ENCODE measurements around the gene POMT1. TPM values are rescaled to one million over a fixed set of nuclear protein-coding genes. Genes with fewer than 3 reads are reported as not detected.
"Not testable (repeated sequence)": the region's sequence is repeated elsewhere in the genome, so short reads cannot be mapped to it uniquely, and the experiment has no call there.

The POMT1 gene
- total RNA-seq, 1 donor from 2014 or later: 15.7 TPM

DNA sequence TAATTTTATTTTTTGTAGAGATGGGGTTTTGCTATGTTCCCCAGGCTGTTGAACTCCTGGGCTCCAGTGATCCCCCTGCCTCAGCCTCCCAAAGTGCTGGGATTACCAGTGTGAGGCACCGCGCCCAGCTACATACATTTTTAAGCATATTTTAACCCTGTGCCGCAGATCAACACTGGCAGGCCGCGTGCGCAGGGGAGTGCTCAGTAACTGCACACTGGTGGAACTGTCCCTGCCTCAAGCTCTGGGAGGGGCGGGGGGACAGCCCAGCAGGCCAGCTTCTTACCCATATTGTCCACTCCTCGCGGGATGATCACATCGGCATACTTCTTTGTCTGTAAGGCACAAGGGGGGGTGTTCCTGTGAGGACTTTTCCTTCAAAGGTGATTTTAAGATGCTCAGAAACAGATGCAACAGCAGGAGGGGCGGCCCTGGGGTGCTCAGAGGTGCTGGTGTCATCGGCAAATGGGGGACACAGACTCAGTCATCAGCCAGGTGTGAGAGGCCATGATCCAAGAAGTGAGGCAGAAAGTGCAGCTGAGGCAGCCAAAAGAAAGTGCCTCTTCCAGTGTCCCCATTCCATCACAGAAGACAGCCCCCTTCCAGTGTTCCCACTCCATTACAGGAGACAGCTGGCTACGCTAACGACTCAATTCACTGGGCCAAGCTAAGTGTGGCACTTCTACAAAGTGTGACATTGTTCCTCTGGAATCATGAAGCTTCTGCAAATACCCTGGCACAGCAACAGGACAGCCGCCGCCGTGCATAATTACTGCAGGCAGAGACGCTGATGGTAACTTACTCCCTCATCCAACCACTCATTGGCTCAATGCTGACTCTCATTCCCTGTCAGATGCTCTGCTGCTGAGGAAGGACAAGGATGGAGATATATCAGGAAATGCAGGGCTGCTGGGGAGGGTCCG lies 23.2 kb downstream of the POMT1 start:
- no peak for DNase-seq

DNA sequence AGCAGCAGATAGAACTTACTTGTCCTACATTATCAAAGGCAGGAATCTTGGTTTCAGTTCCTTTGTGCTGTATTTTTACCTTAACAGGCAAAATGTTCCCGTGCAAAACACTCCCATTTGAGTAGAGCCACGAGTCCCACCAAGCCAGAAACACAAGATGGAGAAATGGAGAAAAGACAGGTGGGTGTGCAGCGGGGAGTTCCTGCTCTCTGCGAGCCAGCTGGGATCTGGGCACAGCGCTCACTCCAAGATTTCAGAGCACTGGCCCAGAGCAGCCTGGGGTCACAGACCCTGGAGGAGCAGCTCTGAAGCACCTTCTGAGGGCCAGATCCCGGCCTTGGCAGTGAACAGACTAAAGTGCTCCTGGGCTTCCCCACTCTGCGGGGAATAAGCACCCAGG lies 25.5 kb downstream of the POMT1 start:
- no peak for DNase-seq

DNA sequence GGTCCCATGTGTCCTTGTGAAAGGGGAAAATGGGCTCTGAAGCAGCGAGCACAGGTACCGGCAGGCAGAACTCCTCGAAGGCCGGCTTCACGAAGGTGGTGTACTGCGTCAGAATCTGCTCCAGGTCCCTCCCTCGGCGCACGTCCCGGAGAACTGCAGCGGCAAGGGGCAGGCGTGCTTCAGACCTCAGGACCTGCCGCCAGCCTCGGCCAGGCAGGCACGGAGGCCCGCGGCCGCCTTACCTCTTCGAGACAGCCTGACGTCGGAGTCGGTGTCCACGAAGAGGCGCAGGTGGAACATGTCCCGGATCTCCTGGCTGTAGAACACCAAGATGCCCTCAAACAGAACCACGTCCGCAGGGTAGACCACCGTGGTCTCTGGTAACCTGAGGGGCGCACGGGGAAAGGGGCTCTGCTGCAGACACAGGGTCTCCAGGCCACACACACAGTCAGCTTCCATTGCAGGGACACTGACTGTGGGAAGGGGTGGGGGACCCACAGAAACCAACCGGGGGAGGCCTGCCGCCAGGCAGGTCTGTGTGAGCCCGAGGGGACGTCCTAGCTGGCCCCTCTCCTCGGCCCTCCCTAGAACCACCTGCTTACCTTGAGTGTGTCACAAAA lies 26.3 kb downstream of the POMT1 start:
- no peak for DNase-seq

GRCh38 chr9:131529597-131530545 lies 27.2 kb downstream of the POMT1 start:
- DNase-seq: no peak

GRCh38 chr9:131530546-131530919 lies 27.8 kb downstream of the POMT1 start:
- DNase-seq: no peak

GRCh38 chr9:131530920-131531832 lies 28.5 kb downstream of the POMT1 start, which contains the start of gene UCK1:
Gene UCK1, minus strand, starts transcription at chr9:131531263. Its CDS starts 89 bp downstream, at chr9:131531174.
- DNase-seq: peak; percentile 58

- no peak for DNase-seq
These were observed 32.1 kb downstream of the POMT1 start for GRCh38 chr9:131534721-131535237.

DNA sequence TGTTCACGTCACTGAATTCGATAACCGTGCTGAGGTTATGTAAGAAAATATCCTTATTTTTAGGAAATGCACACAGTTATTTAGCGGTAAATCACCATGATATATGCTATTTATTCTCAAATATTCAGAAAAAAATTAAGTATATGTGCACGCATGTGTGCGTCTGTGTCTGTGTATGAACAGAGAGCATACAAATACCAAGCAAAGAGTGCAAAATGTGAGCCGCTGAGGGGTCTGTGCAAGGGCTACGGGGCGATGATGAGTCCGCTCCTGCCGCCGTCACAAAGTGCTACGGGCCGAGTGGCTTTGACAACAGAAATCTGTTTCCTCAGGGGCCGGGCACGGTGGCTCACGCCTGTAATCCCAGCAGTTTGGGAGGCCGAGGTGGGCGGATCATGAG lies 35.2 kb downstream of the POMT1 start:
- no peak for DNase-seq

DNA sequence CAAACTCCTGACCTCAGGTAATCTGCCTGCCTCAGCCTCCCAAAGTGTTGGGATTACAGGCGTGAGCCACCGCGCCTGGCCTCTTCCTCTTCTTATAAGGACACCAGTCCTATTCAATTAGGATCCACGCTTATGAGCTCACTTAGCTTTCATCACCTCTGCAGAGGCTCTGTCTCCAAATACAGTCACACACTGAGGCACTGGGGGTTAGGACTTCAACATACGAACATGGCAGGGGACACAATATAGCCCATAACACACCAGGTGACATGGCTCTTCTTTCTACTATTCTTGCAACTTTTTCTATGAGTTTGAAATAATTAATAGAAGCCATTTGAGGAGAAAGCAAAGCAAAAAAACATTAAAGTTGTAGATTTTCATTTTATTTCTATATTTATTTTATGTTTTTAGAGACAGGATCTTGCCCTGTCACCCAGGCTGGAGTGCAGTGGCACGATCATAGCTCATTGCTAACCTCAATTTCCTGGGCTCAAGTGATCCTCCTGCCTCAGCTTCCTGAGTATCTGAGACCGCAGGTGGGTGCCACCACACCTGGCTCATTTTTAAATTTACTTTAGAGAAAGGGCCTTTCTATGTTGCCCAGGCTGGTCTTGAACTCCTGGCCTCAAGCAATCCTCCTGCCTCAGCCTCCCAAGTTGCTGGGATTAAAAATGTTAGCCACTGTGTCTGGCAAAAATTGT lies 36.7 kb downstream of the POMT1 start:
- no peak for DNase-seq

- DNase-seq: no peak
These were observed 40.4 kb downstream of the POMT1 start for GRCh38 chr9:131543141-131543540.

GRCh38 chr9:131545003-131545785 lies 42.5 kb downstream of the POMT1 start, which contains the start of gene PRRT1B:
Gene PRRT1B, plus strand, starts transcription at chr9:131545523. Its CDS starts 93 bp downstream, at chr9:131545616.
- no peak for DNase-seq

DNA sequence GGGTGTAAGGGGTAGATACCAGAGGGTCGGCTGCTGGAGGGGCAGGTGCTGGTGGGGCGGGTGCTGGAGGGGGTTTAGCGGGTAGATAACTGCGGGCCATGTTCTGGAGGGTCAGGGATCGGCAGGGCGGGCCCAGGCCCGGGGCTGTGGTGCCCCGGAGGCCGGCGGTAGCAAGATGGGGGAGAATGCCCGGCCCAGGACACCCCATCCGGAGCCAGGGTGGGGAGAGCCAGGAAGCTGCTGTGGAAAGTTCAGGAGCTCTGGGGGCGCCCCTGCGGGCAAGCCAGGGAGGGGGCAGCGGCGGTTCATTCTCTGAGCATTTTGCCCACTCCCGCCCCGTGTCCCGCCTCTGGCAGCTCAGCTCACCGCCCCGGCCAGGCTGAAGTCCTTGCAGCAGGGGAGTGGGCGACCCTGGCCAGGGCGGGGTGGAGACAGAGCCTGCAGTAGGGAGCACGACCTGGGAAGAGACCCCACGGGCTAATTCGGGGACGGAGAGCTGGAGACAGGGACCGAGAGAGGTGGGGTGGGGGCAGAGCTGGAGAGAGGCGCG lies 43.1 kb downstream of the POMT1 start:
- no peak for DNase-seq

DNA sequence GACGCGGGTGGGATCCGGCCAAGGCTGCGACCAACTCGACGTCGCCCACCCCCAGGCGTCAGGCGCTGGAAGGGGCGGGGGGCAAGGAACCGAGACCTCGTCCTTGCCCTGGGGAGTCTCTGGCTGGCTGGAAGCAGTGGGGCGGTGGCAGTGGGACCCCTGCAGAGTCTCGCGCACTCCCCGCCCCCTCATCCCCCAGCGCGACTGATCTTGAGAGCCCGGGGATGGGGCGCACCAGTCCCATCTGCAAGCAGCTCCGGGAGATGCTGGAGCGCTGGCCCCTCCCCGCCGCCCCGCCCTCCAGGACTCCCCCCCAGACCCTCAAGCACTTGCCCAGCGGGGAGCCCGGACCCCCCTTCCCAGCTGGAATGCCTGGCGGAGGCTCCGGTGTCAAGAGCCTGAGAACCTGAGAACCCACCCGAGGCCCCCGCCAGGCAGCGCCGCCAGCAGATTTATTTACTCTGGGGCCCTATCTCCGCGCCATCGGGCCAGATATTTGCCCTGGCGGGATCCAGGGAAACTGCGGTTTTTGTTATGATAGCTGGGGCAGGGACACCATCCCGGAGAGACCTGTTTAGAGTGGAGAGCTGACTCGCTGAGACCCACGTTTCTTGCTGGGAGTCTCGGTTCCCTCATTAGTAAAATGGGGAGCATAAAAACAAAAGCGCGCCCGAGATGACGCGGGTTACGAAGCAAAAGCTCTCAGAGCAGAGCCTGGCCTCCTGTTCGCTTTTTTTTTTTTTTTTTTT lies 43.8 kb downstream of the POMT1 start:
- no peak for DNase-seq

- not testable (repeated sequence) for DNase-seq
These were observed 46.5 kb downstream of the POMT1 start for GRCh38 chr9:131549186-131549585.

DNA sequence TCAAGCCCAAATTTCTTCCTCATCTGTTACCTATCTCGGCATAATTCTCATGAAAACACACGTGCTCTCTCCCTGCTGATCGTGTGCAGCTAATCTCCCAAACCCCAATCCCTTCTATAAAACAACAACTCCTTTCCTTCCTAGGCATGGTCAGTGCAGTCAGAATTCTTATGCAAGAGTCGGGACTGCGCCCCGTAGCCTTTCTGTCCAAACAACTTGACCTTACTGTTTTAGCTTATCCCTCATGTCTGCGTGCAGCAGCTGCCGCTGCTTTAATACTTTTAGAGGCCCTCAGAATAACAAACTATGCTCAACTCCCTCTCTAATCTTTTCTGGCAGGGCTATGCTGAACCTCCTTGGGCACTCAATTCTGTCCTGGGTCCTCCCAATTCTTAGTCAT lies 47.7 kb downstream of the POMT1 start:
- DNase-seq: not testable (repeated sequence)

DNA sequence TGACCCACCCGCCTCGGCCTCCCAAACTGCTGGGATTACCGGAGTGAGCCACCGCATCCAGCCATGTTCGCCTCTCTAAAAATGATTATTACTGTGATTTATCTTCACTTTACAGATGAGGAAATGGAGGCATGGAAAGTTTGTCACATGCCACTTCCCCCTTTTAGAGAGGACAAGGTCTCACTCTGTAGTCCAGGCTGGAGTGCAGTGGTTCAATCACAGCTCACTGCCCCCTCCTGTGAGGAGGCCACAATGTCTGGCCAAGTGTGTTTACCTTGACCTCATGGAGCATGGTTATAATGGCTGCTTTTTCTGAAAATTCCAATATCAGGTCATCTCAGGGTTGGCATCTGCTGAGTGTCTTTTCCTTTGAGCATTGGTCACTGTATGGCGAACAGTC lies 49.3 kb downstream of the POMT1 start:
- no peak for DNase-seq

DNA sequence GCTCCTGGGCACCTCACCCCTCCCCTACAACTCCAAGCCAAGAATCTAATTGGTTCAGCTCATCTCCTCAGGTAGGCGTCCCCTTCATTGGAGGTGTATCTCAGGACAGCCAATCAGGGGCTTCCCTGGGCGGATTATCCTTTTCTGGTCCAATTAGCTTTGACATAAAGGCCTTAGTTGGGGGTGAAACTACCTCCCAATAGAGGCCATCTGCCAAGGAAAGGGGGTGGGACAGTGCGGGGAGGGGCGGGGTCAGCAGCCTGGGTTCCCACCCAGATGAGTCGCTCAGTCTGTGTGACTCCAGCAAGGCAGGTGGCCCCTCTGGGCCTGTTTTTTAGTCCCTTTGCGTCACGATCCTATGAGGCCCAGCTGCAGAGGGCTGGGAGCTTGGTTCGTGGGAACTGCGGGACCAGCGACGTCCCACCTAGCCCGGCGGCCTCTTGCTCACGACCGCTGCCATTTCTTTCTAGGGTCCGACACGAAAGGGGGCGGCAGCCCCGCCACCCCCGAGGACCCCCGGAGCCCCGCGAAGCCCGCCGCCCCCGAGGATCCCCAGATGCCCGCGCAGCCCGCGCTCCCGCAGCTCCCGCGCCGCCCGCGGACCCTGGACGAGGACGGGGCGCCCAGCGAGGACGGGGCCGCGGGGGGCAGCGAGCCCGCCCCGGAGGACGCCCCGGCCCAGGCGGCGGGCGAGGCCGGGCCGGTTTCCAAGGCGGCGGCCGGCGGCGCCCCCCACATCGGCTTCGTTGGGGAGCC lies 51.5 kb downstream of the POMT1 start:
- DNase-seq: no peak

Data from skin of body (tissue), 2 donors.